Chondrocyte (in vitro differentiated cells): Measurements from ENCODE around the gene SLC22A23. TPM values are rescaled to one million over a fixed set of nuclear protein-coding genes. Genes with fewer than 3 reads are reported as not detected.

Experiments used
- DNase-seq: peaks from one replicate; pipeline ENCODE4 v3.0.0; 2021; ENCODE audit warnings: mixed read lengths, low spot score
- H3K27ac Mint-ChIP-seq: one replicate; pipeline ENCODE4 v1.8.0; 2021; ENCODE audit warnings: mild to moderate bottlenecking, moderate library complexity, mixed read lengths; ENCODE audit not compliant: unreplicated experiment
- H3K27me3 Mint-ChIP-seq: 2 replicates; pipeline ENCODE4 v1.8.0; 2021; ENCODE audit warnings: low read depth, mixed read lengths
- H3K36me3 Mint-ChIP-seq: 2 replicates; pipeline ENCODE4 v1.8.0; 2021; ENCODE audit warnings: low read depth, mixed read lengths
- H3K4me1 Mint-ChIP-seq: 2 replicates; pipeline ENCODE4 v1.8.0; 2021; ENCODE audit warnings: low read depth, mild to moderate bottlenecking, mixed read lengths
- H3K4me3 Mint-ChIP-seq: one replicate; pipeline ENCODE4 v1.8.0; 2021; ENCODE audit warnings: mild to moderate bottlenecking, moderate library complexity, mixed read lengths; ENCODE audit not compliant: unreplicated experiment
- H3K9me3 Mint-ChIP-seq: 2 replicates; pipeline ENCODE4 v1.8.0; 2021; ENCODE audit warnings: low read depth, mixed read lengths
- total RNA-seq: library from RNA; stranded (reverse); gene quantifications from 3 replicates; pipeline ENCODE4 v1.2.1, GENCODE V29; 2021
- TF ChIP-seq, protein P1 (sequence below): fragments of 200-600 bp; sonication (generic); IDR thresholded peaks from 2 replicates; pipeline ENCODE4 v1.5.0; 2021; ENCODE audit warnings: antibody characterized with exemption, mild to moderate bottlenecking, moderate library complexity

SLC22A23 gene
- total RNA-seq, 1 donor from 2014 or later: 36.4 TPM

DNA sequence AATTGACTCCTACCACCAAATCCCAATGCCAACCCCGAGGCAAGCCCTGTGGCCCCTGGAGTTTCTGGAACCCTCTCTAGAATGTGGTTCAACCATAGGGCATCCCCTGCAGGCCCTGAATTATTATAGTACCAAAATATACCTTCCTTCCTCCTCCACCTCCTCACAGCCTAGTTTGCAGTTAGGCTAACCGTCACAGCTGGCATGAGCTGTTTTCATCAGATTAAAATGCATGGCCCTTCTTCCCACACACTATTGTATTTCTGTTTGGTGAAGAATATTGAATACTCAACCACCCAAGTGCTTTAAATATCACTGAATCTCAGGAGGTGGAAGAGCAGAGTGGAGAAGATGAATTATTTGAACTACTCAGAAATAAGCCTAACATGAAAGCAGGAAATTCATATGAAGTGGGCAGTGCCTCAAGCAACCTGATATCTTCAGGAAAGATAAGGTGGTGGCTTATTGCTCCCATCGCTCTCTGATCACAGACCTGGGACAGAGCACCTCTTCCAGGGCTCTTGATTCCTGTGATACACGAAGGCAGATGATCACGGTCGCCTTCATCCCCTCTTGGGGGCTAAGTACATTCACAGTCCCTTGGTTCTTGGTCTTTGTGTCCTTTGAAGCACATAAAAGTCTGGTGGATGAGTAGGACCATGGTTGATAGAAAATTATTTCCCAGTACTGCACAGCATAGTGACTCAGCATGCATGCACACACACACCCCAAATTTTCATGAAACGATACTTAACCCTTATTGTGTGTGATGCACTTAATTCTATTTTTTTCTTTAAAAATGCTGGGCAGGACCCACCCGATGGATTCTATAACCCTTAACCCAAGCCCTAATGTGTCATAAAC is 107.2 kb downstream of the SLC22A23 start:
- TF ChIP-seq, protein P1, sequence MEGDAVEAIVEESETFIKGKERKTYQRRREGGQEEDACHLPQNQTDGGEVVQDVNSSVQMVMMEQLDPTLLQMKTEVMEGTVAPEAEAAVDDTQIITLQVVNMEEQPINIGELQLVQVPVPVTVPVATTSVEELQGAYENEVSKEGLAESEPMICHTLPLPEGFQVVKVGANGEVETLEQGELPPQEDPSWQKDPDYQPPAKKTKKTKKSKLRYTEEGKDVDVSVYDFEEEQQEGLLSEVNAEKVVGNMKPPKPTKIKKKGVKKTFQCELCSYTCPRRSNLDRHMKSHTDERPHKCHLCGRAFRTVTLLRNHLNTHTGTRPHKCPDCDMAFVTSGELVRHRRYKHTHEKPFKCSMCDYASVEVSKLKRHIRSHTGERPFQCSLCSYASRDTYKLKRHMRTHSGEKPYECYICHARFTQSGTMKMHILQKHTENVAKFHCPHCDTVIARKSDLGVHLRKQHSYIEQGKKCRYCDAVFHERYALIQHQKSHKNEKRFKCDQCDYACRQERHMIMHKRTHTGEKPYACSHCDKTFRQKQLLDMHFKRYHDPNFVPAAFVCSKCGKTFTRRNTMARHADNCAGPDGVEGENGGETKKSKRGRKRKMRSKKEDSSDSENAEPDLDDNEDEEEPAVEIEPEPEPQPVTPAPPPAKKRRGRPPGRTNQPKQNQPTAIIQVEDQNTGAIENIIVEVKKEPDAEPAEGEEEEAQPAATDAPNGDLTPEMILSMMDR: no peak
- no peak for DNase-seq
- Mint-ChIP-seq H3K27ac (no peak overlapping the region), H3K27me3 (no peaks in the 10 kb centered on the region), H3K9me3 (no peaks in the 10 kb centered on the region), H3K4me1 (peaks cover 45% of the 10 kb centered on the region), H3K4me3 (no peak overlapping the region), H3K36me3 (peaks cover 3% of the 10 kb centered on the region)

DNA sequence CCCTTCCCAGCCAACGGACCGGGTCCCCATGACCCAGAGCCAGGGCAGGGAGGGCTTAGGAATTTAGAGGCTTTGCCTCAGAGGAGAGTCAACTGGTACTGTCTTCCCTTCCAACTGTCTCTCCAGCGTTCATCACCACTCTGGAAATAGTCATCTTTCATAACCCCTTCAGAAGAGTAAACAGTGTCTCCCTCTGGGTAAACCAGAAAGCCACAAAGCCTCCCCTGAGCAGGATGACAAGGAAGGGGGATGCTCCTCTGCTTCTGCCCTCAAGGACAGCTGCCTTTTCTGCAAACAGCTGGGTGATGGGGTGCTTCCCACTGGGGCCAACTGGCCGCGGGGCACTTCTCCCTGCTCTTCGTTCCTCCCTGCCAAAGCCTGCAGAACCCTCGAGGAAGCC is 108.0 kb downstream of the SLC22A23 start:
- H3K4me1 Mint-ChIP-seq: peaks cover 45% of the 10 kb centered on the region
- TF ChIP-seq, protein P1: no peak
- DNase-seq: no peak
- no peaks in the 10 kb centered on the region for H3K27me3 Mint-ChIP-seq
- no peak overlapping the region for H3K4me3 Mint-ChIP-seq
- peaks cover 3% of the 10 kb centered on the region for H3K36me3 Mint-ChIP-seq
- H3K27ac Mint-ChIP-seq: no peak overlapping the region
- H3K9me3 Mint-ChIP-seq: no peaks in the 10 kb centered on the region

DNA sequence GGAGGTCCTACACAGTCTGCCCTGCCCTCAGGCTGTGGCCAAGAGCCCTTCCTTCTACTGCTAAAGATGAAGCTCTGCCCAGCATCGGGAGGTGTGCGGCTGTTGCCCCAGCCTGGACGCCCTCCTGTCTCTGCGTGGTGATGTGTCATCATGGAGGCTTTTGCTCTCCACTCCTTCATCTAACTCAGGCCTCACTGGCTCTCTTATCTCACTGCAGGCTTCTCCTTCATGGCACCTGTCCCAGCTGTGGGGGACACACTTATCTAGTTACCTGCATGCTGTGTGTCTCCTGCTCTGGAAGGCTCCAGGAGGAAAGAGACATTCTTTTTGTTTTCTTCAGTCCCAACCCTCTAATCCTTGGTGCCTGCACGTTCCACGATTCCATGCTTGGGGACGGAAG is 109.0 kb downstream of the SLC22A23 start:
- no peaks in the 10 kb centered on the region for H3K9me3 Mint-ChIP-seq
- H3K36me3 Mint-ChIP-seq: peaks cover 3% of the 10 kb centered on the region
- no peak for DNase-seq
- peaks cover 45% of the 10 kb centered on the region for H3K4me1 Mint-ChIP-seq
- H3K4me3 Mint-ChIP-seq: no peak overlapping the region
- TF ChIP-seq, protein P1: no peak
- no peak overlapping the region for H3K27ac Mint-ChIP-seq
- no peaks in the 10 kb centered on the region for H3K27me3 Mint-ChIP-seq

DNA sequence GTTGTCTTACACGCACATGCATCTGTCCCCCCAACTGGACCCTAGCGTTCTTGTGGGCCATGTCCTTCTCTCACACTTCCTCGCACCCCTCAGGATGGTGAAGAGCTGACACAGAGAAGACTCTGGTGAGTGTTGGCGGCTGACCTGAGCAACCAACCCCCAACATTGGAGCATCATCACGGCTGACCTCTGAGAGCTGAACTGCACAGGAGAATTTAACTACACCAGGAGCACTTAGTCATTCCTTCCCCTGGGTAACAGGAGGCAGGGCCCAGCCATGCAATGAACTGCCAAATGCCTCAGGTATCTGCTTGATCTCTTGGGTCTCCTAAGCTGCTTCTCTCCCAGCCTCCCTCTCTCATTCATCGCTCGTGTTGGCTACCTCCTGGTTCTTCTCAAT is 109.6 kb downstream of the SLC22A23 start:
- H3K4me1 Mint-ChIP-seq: peaks cover 49% of the 10 kb centered on the region
- no peak overlapping the region for H3K27ac Mint-ChIP-seq

DNA sequence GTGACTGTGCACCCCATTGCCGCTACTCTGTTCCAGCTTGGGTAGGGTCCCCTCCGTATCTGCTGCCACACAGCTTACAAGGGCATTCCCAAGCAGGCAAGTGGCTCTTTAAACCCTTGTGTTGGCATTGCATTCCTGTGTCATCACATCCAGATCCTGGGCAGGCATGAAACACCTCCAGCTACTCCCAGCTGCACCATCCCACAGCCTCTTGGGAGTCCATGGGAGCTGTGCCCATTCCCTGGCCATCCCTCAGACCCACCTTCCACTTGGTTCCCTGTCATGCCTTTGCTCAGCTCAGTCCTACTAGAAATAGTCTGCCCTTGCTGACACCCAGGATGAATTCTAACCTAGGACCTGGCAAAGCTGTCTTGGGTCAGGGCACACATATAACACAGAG is 110.4 kb downstream of the SLC22A23 start:
- TF ChIP-seq, protein P1: no peak
- H3K4me1 Mint-ChIP-seq: peaks cover 56% of the 10 kb centered on the region
- no peak for DNase-seq
- peaks cover 3% of the 10 kb centered on the region for H3K36me3 Mint-ChIP-seq
- H3K4me3 Mint-ChIP-seq: no peak overlapping the region
- no peaks in the 10 kb centered on the region for H3K9me3 Mint-ChIP-seq
- H3K27ac Mint-ChIP-seq: no peak overlapping the region
- H3K27me3 Mint-ChIP-seq: no peaks in the 10 kb centered on the region

More for the DNA sequence above, 109.6 kb downstream of the SLC22A23 start:
- peaks cover 3% of the 10 kb centered on the region for H3K36me3 Mint-ChIP-seq
- H3K9me3 Mint-ChIP-seq: no peaks in the 10 kb centered on the region
- DNase-seq: no peak
- H3K4me3 Mint-ChIP-seq: no peak overlapping the region
- H3K27me3 Mint-ChIP-seq: no peaks in the 10 kb centered on the region
- TF ChIP-seq, protein P1: no peak
